K562 (cell line): ENCODE results near the gene PRKCG. TPM values are rescaled to one million over a fixed set of nuclear protein-coding genes. Genes with fewer than 3 reads are reported as not detected.
A peak's percentile ranks its signal among the peaks of the same experiment; 100 is the strongest.

Experiments
- CCAR2 ChIP-seq: fragments of 200-400 bp; formaldehyde crosslinking; IDR thresholded peaks from 2 replicates; pipeline ENCODE4 v1.6.1; 2017; ENCODE audit warnings: mild to moderate bottlenecking, low read depth, low read length
- DLX4 ChIP-seq: fragments of 250-450 bp; sonication (Bioruptor Pico); IDR thresholded peaks from 2 replicates; pipeline ENCODE4 v1.6.1; 2021; ENCODE audit warnings: mild to moderate bottlenecking
- E2F6 ChIP-seq, 2 experiments: IDR thresholded peaks; 2 replicates each; pipeline ENCODE4 v1.6.1; 2011; ENCODE audit warnings: borderline replicate concordance in 1 of 2, control low read depth in 1 of 2, low read depth in 1 of 2, low read length in 1 of 2, mild to moderate bottlenecking in 1 of 2, mixed read lengths in 1 of 2, moderate library complexity in 1 of 2; ENCODE audit not compliant: insufficient read depth in 1 of 2, insufficient read length in 1 of 2, poor library complexity in 1 of 2, severe bottlenecking in 1 of 2; ENCODE audit errors: extremely low read depth in 1 of 2
- KLF16 ChIP-seq: IDR thresholded peaks from 2 replicates; pipeline ENCODE4 v1.6.1; 2016; ENCODE audit warnings: antibody characterized with exemption
- MYNN ChIP-seq, 2 experiments: sonication (generic); formaldehyde crosslinking in 1 of 2; IDR thresholded peaks; 2 replicates each; pipeline versions ENCODE4 v1.5.0 to v1.6.1; 2016 to 2020; ENCODE audit warnings: antibody characterized with exemption in 1 of 2, missing genetic modification reagents in 1 of 2
- NR3C1 ChIP-seq: sonication (generic); formaldehyde crosslinking; IDR thresholded peaks from 2 replicates; pipeline ENCODE4 v1.8.1; 2022; ENCODE audit warnings: missing genetic modification reagents
- OTX1 ChIP-seq: fragments of 450-650 bp; formaldehyde crosslinking; IDR thresholded peaks from 2 replicates; pipeline ENCODE4 v1.4.0; 2022; ENCODE audit warnings: mild to moderate bottlenecking
- RB1 ChIP-seq: fragments of 450-650 bp; IDR thresholded peaks from 2 replicates; pipeline ENCODE4 v1.6.1; 2017; ENCODE audit warnings: low read depth, mild to moderate bottlenecking
- RFX5 ChIP-seq: IDR thresholded peaks from 2 replicates; pipeline ENCODE4 v1.6.1; 2011; ENCODE audit warnings: low read depth, mild to moderate bottlenecking, improper control_type of control experiment, low read length
- SMC3 ChIP-seq: conservative IDR thresholded peaks from 2 replicates; pipeline ENCODE4 v1.6.1; 2011; ENCODE audit warnings: low read depth, low read length, improper control_type of control experiment; ENCODE audit not compliant: insufficient read depth
- TOE1 ChIP-seq, 2 experiments: fragments of 450-650 bp in 1 of 2; sonication (generic) in 1 of 2; formaldehyde crosslinking in 1 of 2; IDR thresholded peaks; 2 replicates each; pipeline versions ENCODE4 v1.7.1 to v1.8.0; 2016 to 2022; ENCODE audit warnings: borderline replicate concordance in 2 of 2, mild to moderate bottlenecking in 2 of 2, antibody characterized with exemption in 1 of 2, inconsistent platforms in 1 of 2, low read depth in 1 of 2, missing genetic modification reagents in 1 of 2, moderate library complexity in 1 of 2
- ZBTB40 ChIP-seq, 2 experiments: fragments of 450-650 bp in 1 of 2; sonication (generic) in 1 of 2; formaldehyde crosslinking in 1 of 2; IDR thresholded peaks; 2 replicates each; pipeline versions ENCODE4 v1.7.1 to v1.9.0; 2016 to 2022; ENCODE audit warnings: inconsistent platforms in 1 of 2, mild to moderate bottlenecking in 1 of 2, missing genetic modification reagents in 1 of 2
- ZFP36 ChIP-seq: fragments of 150-350 bp; IDR thresholded peaks from 2 replicates; pipeline ENCODE4 v1.6.1; 2018; ENCODE audit warnings: low read length, low read depth; ENCODE audit not compliant: partially characterized antibody
- ZNF830 ChIP-seq: fragments of 250-450 bp; sonication (Bioruptor Pico); IDR thresholded peaks from 2 replicates; pipeline ENCODE4 v1.5.0; 2021; ENCODE audit warnings: mild to moderate bottlenecking
- polyA plus RNA-seq, 8 experiments: library from polyadenylated mRNA; depleted of rRNA in 4 of 8; stranded (reverse) in 5 of 8; unstranded in 3 of 8; fragments of >200 nt; fragmentation: Nextera tagmentation in 2 of 8; fragmentation: Illumina TruSeq in 1 of 8; extraction: Ambion mirVana in 2 of 8; extraction: Trizol in 1 of 8; gene quantifications; 2 replicates each; pipeline versions ENCODE4 v1.2.1 to v1.2.3, GENCODE V29; 2011 to 2014; ENCODE audit warnings: inconsistent platforms in 1 of 8, missing spikeins in 1 of 8
- total RNA-seq, 7 experiments: library from RNA; depleted of rRNA in 6 of 7; stranded (reverse); fragments of >200 nt in 6 of 7; fragmentation: Illumina TruSeq in 2 of 7; extraction: Trizol in 2 of 7; gene quantifications; 2 replicates each; pipeline versions ENCODE4 v1.2.1 to v1.2.3, GENCODE V29; 2011 to 2021; ENCODE audit warnings: low replicate concordance in 1 of 7

The PRKCG gene
- total and polyA plus RNA-seq, 9 of the 15 experiments (the other 6 are each of a cell fraction or from before 2014, with no cell fraction given) = not detected

- TF ChIP-seq ZBTB40 (IDR thresholded peaks at IDR 0.05) (peak; percentile 88), ZBTB40 (CRISPR knock-in tag; IDR thresholded peaks at IDR 0.05) (peak; percentile 75; the same call in 1 of the 2 replicates), ZFP36 (no peak), RFX5 (no peak), E2F6 (IDR thresholded peaks at IDR 0.05; ENCODE audit: borderline replicate concordance in 1 of 2, extremely low read depth in 1 of 2, insufficient read depth in 1 of 2, insufficient read length in 1 of 2, low read depth in 1 of 2, low read length in 1 of 2, poor library complexity in 1 of 2, severe bottlenecking in 1 of 2) (peak in 1 of 2 experiments; percentile 30), NR3C1 (CRISPR knock-in tag) (no peak), MYNN (IDR thresholded peaks at IDR 0.05) (no peak), MYNN (CRISPR knock-in tag; IDR thresholded peaks at IDR 0.05) (no peak), OTX1 (CRISPR knock-in tag) (no peak), ZNF830 (no peak), SMC3 (0 out of 2 replicates have a peak, but pooled peaks have one; percentile 14), KLF16 (no peak), TOE1 (IDR thresholded peaks at IDR 0.05; ENCODE audit: borderline replicate concordance) (no peak), TOE1 (CRISPR knock-in tag; IDR thresholded peaks at IDR 0.05; ENCODE audit: borderline replicate concordance, low read depth) (no peak), CCAR2 (no peak), RB1 (0 out of 2 replicates have a peak, but pooled peaks have one; percentile 39), DLX4 (CRISPR knock-in tag) (no peak)
Measured at GRCh38 chr19:53881482-53882390, at the start of gene PRKCG (continued).
